CD4-positive, CD25-positive, alpha-beta regulatory T cell (primary cell): ENCODE measurements around the gene UTP11. TPM values are rescaled to one million over a fixed set of nuclear protein-coding genes. Genes with fewer than 3 reads are reported as not detected.
"Not testable (repeated sequence)": the region's sequence is repeated elsewhere in the genome, so short reads cannot be mapped to it uniquely, and the experiment has no call there.

ENCODE experiments used
- ATAC-seq, 2 donors: fragments of 150-1000 bp; cut with Tn5 transposase; one replicate each; pipeline ENCODE4 v1.10.0; 2021; ENCODE audit warnings: low read depth in 2 of 2, moderate number of reproducible peaks in 2 of 2, moderate library complexity in 1 of 2
- DNase-seq, 3 donors: peaks; one replicate each; pipeline versions ENCODE4 v3.0.0 to v3.0.0-alpha.2; 2012 to 2022; ENCODE audit warnings: mixed read lengths in 1 of 3
- H3K27ac ChIP-seq: one replicate; pipeline ENCODE4 v1.7.0; 2013; ENCODE audit warnings: mild to moderate bottlenecking, low read length; ENCODE audit not compliant: insufficient read depth, poor library complexity, severe bottlenecking
- H3K27me3 ChIP-seq: one replicate; pipeline ENCODE4 v1.7.0; 2013; ENCODE audit warnings: low read length; ENCODE audit not compliant: control insufficient read depth, insufficient read depth
- H3K36me3 ChIP-seq: one replicate; pipeline ENCODE4 v1.7.0; 2013; ENCODE audit warnings: mild to moderate bottlenecking, low read length, moderate library complexity; ENCODE audit not compliant: control insufficient read depth, insufficient read depth
- H3K4me1 ChIP-seq: 2 replicates; pipeline ENCODE4 v1.7.0; 2013; ENCODE audit warnings: mild to moderate bottlenecking, low read length; ENCODE audit not compliant: insufficient read depth, control insufficient read depth, poor library complexity, severe bottlenecking
- H3K4me3 ChIP-seq: one replicate; pipeline ENCODE4 v1.7.0; 2013; ENCODE audit warnings: low read depth, mild to moderate bottlenecking, low read length, moderate library complexity
- H3K9me3 ChIP-seq, 2 experiments: 1 replicate in 1 of 2; 2 replicates in 1 of 2; pipeline ENCODE4 v1.7.0; 2013; ENCODE audit warnings: low read length in 2 of 2, mild to moderate bottlenecking in 1 of 2, moderate library complexity in 1 of 2; ENCODE audit not compliant: control insufficient read depth in 2 of 2
- H3K27ac Mint-ChIP-seq, 3 donors: one replicate each; pipeline ENCODE4 v1.8.0; 2020 to 2022; ENCODE audit warnings: mild to moderate bottlenecking in 3 of 3, mixed read lengths in 3 of 3, moderate library complexity in 2 of 3
- H3K27me3 Mint-ChIP-seq: one replicate; pipeline ENCODE4 v1.8.0; 2022; ENCODE audit warnings: mild to moderate bottlenecking, mixed read lengths
- H3K36me3 Mint-ChIP-seq: one replicate; pipeline ENCODE4 v1.8.0; 2020; ENCODE audit warnings: mixed read lengths
- H3K4me1 Mint-ChIP-seq, 4 donors: one replicate each; pipeline ENCODE4 v1.8.0; 2020 to 2022; ENCODE audit warnings: mixed read lengths in 4 of 4, mild to moderate bottlenecking in 1 of 4
- H3K4me3 Mint-ChIP-seq, 4 donors: one replicate each; pipeline ENCODE4 v1.8.0; 2020 to 2022; ENCODE audit warnings: mild to moderate bottlenecking in 4 of 4, mixed read lengths in 4 of 4, moderate library complexity in 3 of 4
- H3K9me3 Mint-ChIP-seq, 7 donors: one replicate each; pipeline ENCODE4 v1.8.0; 2020 to 2022; ENCODE audit warnings: mixed read lengths in 7 of 7, mild to moderate bottlenecking in 3 of 7, moderate library complexity in 2 of 7
- polyA plus RNA-seq, 4 donors: library from polyadenylated mRNA; unstranded; fragments of 300-500 nt; fragmentation: Illumina TruSeq; gene quantifications; one replicate each; pipeline ENCODE4 v1.2.3, GENCODE V29; 2021
- total RNA-seq: library from RNA; stranded (reverse); gene quantifications from one replicate; pipeline ENCODE4 v1.2.3, GENCODE V29; 2022

Gene UTP11
- total and polyA plus RNA-seq, 5 donors from 2014 or later = 12.3 to 31.1 (median 22.0) TPM

DNA sequence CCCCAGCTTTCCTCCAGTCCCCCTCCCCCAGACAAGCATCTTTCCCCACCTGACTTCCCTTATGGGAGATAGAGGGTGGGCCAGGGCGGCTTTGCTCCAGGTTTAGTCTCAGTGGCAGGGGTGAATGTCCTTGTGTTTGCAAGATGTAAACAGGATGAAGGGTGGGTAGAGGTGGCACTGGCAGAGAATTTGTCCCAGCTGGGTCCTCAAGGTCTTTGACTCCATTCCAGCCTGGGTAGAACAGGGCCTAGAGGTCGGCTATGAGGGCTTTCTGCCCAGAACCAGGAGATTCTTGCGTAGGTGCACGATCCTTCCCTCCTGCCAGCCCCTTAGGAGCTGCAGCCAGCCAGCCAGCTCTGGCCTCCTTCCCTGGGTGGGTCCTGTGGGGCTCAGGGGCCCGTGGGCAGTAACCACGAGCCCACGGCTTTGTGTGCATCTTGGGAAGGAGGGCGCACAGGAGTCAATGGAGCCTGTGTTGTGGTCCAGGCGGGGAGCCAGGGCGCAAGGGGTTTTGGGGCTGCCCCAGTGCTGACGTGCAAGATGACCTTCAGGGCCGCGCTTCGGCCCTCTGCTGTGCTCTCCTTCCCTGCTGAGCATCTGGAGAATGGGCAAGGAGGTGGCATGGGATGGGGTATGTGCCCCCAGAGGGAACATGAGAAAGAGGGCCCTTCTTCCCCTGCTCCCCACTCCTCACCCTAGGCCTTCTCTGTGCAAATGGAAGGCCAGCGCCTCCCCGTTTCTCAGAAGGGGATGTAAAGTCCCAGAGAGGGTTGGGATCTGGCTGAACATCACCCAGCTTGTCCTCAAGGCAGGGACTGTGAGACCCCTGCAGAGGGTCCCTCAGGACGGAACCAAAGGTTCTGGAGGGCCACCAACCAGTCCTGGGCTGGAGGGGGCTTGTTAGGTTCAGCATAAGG lies 18.3 kb downstream of the UTP11 start:
- Mint-ChIP-seq H3K9me3 (no peaks in the 10 kb centered on the region), H3K36me3 (peaks cover 3% of the 10 kb centered on the region), H3K27ac (peak overlapping the region; percentile 56 to 69 (median 68)), H3K4me1 (peaks cover 11 to 53% (median 38%) of the 10 kb centered on the region in 4 donors), H3K27me3 (no peaks in the 10 kb centered on the region), H3K4me3 (peak overlapping the region in 3 of 4 donors; percentile 52 to 79 (median 72))
- DNase-seq = peak in 1 of 3 donors; percentile 32
- H3K27me3 ChIP-seq = no peaks in the 10 kb centered on the region
- peaks cover 4% of the 10 kb centered on the region for H3K36me3 ChIP-seq
- peaks cover 46% of the 10 kb centered on the region for H3K4me1 ChIP-seq
- ATAC-seq = no peak
- peak overlapping the region; percentile 26 for H3K4me3 ChIP-seq
- H3K27ac ChIP-seq = peak overlapping the region; percentile 61
- no peaks in the 10 kb centered on the region for H3K9me3 ChIP-seq

GRCh38 chr1:38031513-38031866 lies 19.0 kb downstream of the UTP11 start:
- H3K27ac Mint-ChIP-seq = peak overlapping the region in 2 of 3 donors; percentile 56 to 59
- peaks cover 46% of the 10 kb centered on the region for H3K4me1 ChIP-seq
- H3K27me3 ChIP-seq = no peaks in the 10 kb centered on the region
- DNase-seq (no peak), ATAC-seq (no peak)
- no peaks in the 10 kb centered on the region for H3K9me3 ChIP-seq
- H3K36me3 Mint-ChIP-seq = no peaks in the 10 kb centered on the region
- H3K4me3 ChIP-seq = no peak overlapping the region
- H3K27ac ChIP-seq = peak overlapping the region; percentile 61
- H3K27me3 Mint-ChIP-seq = no peaks in the 10 kb centered on the region
- no peaks in the 10 kb centered on the region for H3K9me3 Mint-ChIP-seq
- H3K4me3 Mint-ChIP-seq = peak overlapping the region in 2 of 4 donors; percentile 29 to 39
- peaks cover 11 to 51% (median 37%) of the 10 kb centered on the region in 4 donors for H3K4me1 Mint-ChIP-seq
- H3K36me3 ChIP-seq = no peaks in the 10 kb centered on the region

- not testable (repeated sequence) for H3K36me3 Mint-ChIP-seq
Measured at GRCh38 chr1:38032992-38033391, 20.5 kb downstream of the UTP11 start.

DNA sequence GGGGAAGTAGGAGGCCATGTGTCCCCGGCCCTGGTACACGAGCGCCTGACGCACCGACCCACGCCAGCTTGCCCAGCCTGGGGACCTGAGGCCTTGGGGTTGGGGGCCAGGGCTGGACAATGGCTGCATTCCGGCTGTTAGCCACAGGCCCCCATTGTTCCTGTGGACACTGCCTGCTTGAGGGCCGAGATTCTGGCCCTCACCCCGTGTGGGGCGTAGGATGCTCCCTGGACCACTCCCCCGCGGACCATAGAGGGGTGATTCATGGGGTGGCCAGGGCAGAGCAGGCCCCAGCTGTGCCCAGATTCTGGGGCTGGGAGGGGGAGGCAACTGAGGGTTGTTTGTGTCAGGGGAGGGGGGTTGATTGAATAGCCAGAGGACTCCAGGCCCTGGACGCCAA lies 22.3 kb downstream of the UTP11 start:
- no peak overlapping the region for H3K27ac Mint-ChIP-seq
- H3K9me3 Mint-ChIP-seq = no peaks in the 10 kb centered on the region
- no peak overlapping the region for H3K27ac ChIP-seq
- H3K4me1 ChIP-seq = peaks cover 17% of the 10 kb centered on the region
- H3K4me3 ChIP-seq = no peak overlapping the region
- H3K9me3 ChIP-seq = no peaks in the 10 kb centered on the region
- no peak for ATAC-seq
- H3K4me1 Mint-ChIP-seq = peaks cover 6 to 19% (median 14%) of the 10 kb centered on the region in 4 donors
- H3K36me3 Mint-ChIP-seq = no peaks in the 10 kb centered on the region
- H3K36me3 ChIP-seq = no peaks in the 10 kb centered on the region
- no peaks in the 10 kb centered on the region for H3K27me3 Mint-ChIP-seq
- no peak for DNase-seq
- H3K27me3 ChIP-seq = no peaks in the 10 kb centered on the region
- no peak overlapping the region for H3K4me3 Mint-ChIP-seq

More at GRCh38 chr1:38032992-38033391, 20.5 kb downstream of the UTP11 start:
- DNase-seq, H3K4me3 ChIP-seq, H3K27me3 ChIP-seq, H3K9me3 ChIP-seq, H3K27ac ChIP-seq, H3K9me3 Mint-ChIP-seq, H3K36me3 ChIP-seq, H3K27me3 Mint-ChIP-seq, H3K27ac Mint-ChIP-seq, H3K4me3 Mint-ChIP-seq, ATAC-seq: not testable (repeated sequence)
- H3K4me1 ChIP-seq = peaks cover 36% of the 10 kb centered on the region
- peaks cover 6 to 37% (median 29%) of the 10 kb centered on the region in 4 donors for H3K4me1 Mint-ChIP-seq

- H3K4me1 ChIP-seq = peaks cover 3% of the 10 kb centered on the region
- ATAC-seq (no peak), DNase-seq (no peak)
- H3K36me3 Mint-ChIP-seq = no peaks in the 10 kb centered on the region
- no peak overlapping the region for H3K27ac ChIP-seq
- H3K9me3 Mint-ChIP-seq = no peaks in the 10 kb centered on the region
- H3K27ac Mint-ChIP-seq = no peak overlapping the region
- H3K27me3 ChIP-seq = no peaks in the 10 kb centered on the region
- peaks cover 0 to 7% (median 0%) of the 10 kb centered on the region in 4 donors for H3K4me1 Mint-ChIP-seq
- H3K9me3 ChIP-seq = no peaks in the 10 kb centered on the region
- no peak overlapping the region for H3K4me3 ChIP-seq
- H3K4me3 Mint-ChIP-seq = peak overlapping the region in 1 of 4 donors; percentile 24
- no peaks in the 10 kb centered on the region for H3K36me3 ChIP-seq
- H3K27me3 Mint-ChIP-seq = peaks cover 3% of the 10 kb centered on the region
Measured at GRCh38 chr1:38037221-38037939, 24.8 kb downstream of the UTP11 start.

DNA sequence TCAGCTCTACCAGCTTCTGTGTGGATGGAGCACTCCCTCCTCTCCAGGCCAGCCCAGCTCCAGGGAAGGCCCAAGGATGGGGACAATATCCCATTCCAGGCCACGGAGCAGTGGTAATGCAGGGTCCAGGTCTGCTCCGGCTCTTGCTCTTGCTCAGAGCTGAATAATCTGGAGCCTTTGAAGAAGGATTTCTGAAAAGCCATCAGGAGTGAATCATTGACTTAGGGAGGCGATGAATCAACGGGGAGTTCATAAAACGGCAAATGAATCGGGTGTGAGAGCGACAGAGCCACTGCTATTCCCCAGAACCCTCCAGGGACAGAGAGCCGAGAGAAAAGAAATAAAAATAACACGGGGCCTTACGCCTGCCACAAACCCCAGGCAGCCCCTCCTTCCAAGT lies 26.3 kb downstream of the UTP11 start:
- Histone ChIP-seq H3K4me1 (peaks cover 7% of the 10 kb centered on the region), H3K36me3 (no peaks in the 10 kb centered on the region), H3K9me3 (no peaks in the 10 kb centered on the region), H3K27ac (no peak overlapping the region), H3K27me3 (peaks cover 6% of the 10 kb centered on the region), H3K4me3 (no peak overlapping the region)
- H3K4me3 Mint-ChIP-seq = no peak overlapping the region
- no peak overlapping the region for H3K27ac Mint-ChIP-seq
- DNase-seq = no peak
- ATAC-seq = no peak
- no peaks in the 10 kb centered on the region for H3K9me3 Mint-ChIP-seq
- H3K36me3 Mint-ChIP-seq = no peaks in the 10 kb centered on the region
- H3K27me3 Mint-ChIP-seq = peaks cover 13% of the 10 kb centered on the region
- peaks cover 0 to 16% (median under 1%) of the 10 kb centered on the region in 4 donors for H3K4me1 Mint-ChIP-seq

DNA sequence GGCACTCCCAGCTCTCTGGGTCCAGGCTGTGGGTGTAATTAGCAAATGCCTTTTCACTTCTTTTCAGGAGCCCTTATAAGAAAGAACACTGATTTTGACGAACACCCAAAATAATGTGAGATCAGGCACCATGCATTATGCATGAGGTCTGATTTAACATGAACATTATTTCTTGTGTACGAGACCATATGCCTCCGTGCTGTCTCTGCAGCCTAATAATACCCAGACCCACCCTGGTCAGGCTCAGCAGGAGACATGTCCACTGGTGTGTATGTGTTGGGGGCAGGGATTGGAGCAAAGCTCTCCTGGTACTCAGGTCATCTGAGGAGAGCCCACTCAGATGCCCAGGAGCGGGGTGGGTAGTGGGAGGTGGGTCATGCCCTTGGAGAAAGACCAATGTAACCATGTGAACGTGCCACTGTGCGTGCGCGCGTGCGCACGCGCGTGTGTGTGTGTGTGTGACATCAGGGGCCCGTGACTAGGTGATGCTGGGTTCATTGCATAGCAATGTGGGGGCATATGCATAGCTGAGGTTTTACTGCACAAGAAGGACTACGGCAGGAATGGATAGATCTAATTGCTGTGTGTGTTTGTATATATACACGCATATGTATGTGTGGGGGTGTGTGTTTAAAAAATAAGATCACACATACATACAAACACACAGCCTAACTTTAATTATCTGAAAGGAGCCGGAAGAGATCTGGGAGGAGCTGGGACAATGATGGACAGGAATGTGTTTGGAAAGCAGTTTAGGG lies 27.0 kb downstream of the UTP11 start:
- DNase-seq (no peak), ATAC-seq (no peak)
- Histone ChIP-seq H3K36me3 (no peaks in the 10 kb centered on the region), H3K9me3 (no peaks in the 10 kb centered on the region), H3K27ac (no peak overlapping the region), H3K27me3 (peaks cover 9% of the 10 kb centered on the region), H3K4me3 (no peak overlapping the region), H3K4me1 (peaks cover 14% of the 10 kb centered on the region)
- H3K4me1 Mint-ChIP-seq = peaks cover 0 to 20% (median under 1%) of the 10 kb centered on the region in 4 donors
- no peaks in the 10 kb centered on the region for H3K9me3 Mint-ChIP-seq
- peaks cover 19% of the 10 kb centered on the region for H3K27me3 Mint-ChIP-seq
- no peaks in the 10 kb centered on the region for H3K36me3 Mint-ChIP-seq
- H3K27ac Mint-ChIP-seq = no peak overlapping the region
- peak overlapping the region in 1 of 4 donors; percentile 16 for H3K4me3 Mint-ChIP-seq
